Measurements from ENCODE around the gene SCIN.

SCIN gene

DNA sequence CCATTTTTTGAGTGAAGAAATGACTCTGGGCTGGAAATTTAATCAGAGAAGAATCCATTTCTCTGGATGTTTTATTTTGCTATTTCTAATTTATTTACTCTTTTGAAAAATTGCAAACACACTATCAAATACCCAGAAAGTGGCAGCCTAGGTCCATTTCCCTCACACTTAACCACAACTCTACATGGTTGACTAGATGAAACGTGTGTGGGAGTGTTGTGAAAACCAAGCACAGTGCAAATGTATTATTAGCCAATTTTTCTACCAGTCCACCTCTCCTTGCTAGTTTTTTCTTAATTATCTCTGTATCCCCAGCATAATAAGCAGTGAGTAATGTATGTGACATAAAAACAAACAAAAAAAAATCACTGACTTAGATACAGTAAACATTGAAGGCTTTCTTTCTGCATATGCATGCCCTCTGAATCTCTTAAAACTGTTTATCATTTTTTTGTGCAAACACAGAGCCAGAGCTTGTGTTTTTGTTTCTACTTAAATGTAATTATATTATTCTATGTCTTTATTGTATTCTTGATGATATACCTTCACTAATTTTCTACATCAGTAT lies 30.9 kb downstream of the SCIN start:
- DNase-seq (ENCODE audit: low spot score): peak; percentile 16
- in situ Hi-C loops (cut with MboI; ENCODE audit: low sequenced_read_pairs, unreplicated experiment): no loop called here
- TF ChIP-seq CTCF (IDR thresholded peaks at IDR 0.05; ENCODE audit: borderline replicate concordance, control extremely low read depth, extremely low read depth, insufficient read depth, missing control alignments): no peak

DNA sequence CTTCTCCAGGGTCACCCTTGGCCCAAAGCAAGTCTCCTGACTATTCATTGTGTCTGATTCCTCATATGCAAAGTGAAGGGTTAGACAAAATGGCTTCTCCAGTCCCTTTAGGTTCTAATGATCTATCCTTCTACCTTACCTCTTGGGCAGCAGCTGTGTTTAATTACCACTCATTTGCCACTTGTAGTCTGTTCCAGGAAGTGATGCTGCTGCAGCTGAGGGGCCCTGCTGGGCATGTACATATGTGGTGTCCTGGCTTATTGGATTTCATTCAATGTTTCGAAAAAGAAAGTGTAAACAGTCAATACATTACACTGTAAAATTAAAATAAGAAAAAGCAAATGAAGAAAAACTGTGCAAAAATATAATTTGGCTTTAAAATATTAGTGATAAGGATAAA lies 36.6 kb downstream of the SCIN start:
- DNase-seq (ENCODE audit: low spot score): no peak
- in situ Hi-C loops (cut with MboI; ENCODE audit: low sequenced_read_pairs, unreplicated experiment): no loop called here
- no peak for TF ChIP-seq CTCF (IDR thresholded peaks at IDR 0.05; ENCODE audit: borderline replicate concordance, control extremely low read depth, extremely low read depth, insufficient read depth, missing control alignments)

- DNase-seq (ENCODE audit: low spot score): no peak
- in situ Hi-C loops (cut with MboI; ENCODE audit: low sequenced_read_pairs, unreplicated experiment): no loop called here
- no peak for TF ChIP-seq CTCF (IDR thresholded peaks at IDR 0.05; ENCODE audit: borderline replicate concordance, control extremely low read depth, extremely low read depth, insufficient read depth, missing control alignments)
Observed at GRCh38 chr7:12609561-12609960, 39.0 kb downstream of the SCIN start.

GRCh38 chr7:12610899-12611298 lies 40.4 kb downstream of the SCIN start:
- in situ Hi-C loops (cut with MboI; ENCODE audit: low sequenced_read_pairs, unreplicated experiment): no loop called here
- DNase-seq (ENCODE audit: low spot score): no peak
- no peak for TF ChIP-seq CTCF (IDR thresholded peaks at IDR 0.05; ENCODE audit: borderline replicate concordance, control extremely low read depth, extremely low read depth, insufficient read depth, missing control alignments)

- no peak for DNase-seq (ENCODE audit: low spot score)
- TF ChIP-seq CTCF (IDR thresholded peaks at IDR 0.05; ENCODE audit: borderline replicate concordance, control extremely low read depth, extremely low read depth, insufficient read depth, missing control alignments): no peak
- in situ Hi-C loops (cut with MboI; ENCODE audit: low sequenced_read_pairs, unreplicated experiment): no loop called here
Observed at GRCh38 chr7:12612622-12613021, 42.1 kb downstream of the SCIN start.

GRCh38 chr7:12619461-12620069 lies 49.0 kb downstream of the SCIN start:
- in situ Hi-C loops (cut with MboI; ENCODE audit: low sequenced_read_pairs, unreplicated experiment): loop anchor here (10.0 kb wide), 1 partner anchor 85 kb away; no protein-coding TSS in a partner anchor
- DNase-seq (ENCODE audit: low spot score): no peak
- no peak for TF ChIP-seq CTCF (IDR thresholded peaks at IDR 0.05; ENCODE audit: borderline replicate concordance, control extremely low read depth, extremely low read depth, insufficient read depth, missing control alignments)
